ENCODE measurements around the gene EXOC6B. TPM values are rescaled to one million over a fixed set of nuclear protein-coding genes. Genes with fewer than 3 reads are reported as not detected.

EXOC6B gene
- total RNA-seq, 2 experiments from 2014 or later, result 16.9 to 17.5 TPM

DNA sequence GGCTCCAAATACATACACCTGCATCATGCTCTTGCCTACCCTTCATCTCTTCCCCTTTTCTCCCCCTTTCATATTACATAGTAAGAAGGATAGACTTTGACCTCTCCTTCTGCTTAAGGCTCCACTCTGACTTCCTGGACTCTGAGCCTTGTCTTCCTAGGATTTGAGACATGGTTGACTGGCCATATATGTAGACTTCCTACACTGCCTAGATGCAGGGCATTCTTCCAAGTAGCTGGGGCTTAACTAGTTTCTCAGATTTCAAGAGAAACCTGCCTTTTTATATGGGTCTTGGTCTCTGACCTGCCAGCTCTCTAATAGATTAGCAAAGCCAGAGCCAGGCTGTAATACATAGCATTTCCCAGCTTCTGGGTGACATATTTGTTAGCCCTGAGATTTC, 642.8 kb downstream of the EXOC6B start:
- ATAC-seq (ENCODE audit: poor library complexity), result no peak
- ChIA-PET CTCF (no interaction called here), POLR2A (no interaction called here)
- H3K9me3 Mint-ChIP-seq, result no peaks in the 10 kb centered on the region
- Histone ChIP-seq H3K4me3 (ENCODE audit: low read length) (no peak overlapping the region), H3K27ac (ENCODE audit: low read depth in 1 of 2, low read length in 2 of 2) (no peak overlapping the region), H3K4me1 (ENCODE audit: insufficient read depth, low read length) (no peaks in the 10 kb centered on the region), H3K36me3 (ENCODE audit: insufficient read depth, low read length) (peaks cover 11% of the 10 kb centered on the region), H3K9me3 (ENCODE audit: control insufficient read depth in 1 of 2, insufficient read depth in 1 of 2, low read length in 2 of 2) (peaks cover 0 to 13% of the 10 kb centered on the region in 2 experiments), H3K27me3 (ENCODE audit: control insufficient read depth in 1 of 2, insufficient read depth in 2 of 2, low read length in 2 of 2) (no peaks in the 10 kb centered on the region)
- no peak for DNase-seq
- no peak overlapping the region for H3K27ac Mint-ChIP-seq
- no peak overlapping the region for H3K4me3 Mint-ChIP-seq
- H3K4me1 Mint-ChIP-seq (ENCODE audit: low read depth), result no peaks in the 10 kb centered on the region
- intact Hi-C loops (cut with DNase I, micrococcal nuclease), result no loop called here
- H3K27me3 Mint-ChIP-seq, result no peaks in the 10 kb centered on the region
- TF ChIP-seq, protein P1, sequence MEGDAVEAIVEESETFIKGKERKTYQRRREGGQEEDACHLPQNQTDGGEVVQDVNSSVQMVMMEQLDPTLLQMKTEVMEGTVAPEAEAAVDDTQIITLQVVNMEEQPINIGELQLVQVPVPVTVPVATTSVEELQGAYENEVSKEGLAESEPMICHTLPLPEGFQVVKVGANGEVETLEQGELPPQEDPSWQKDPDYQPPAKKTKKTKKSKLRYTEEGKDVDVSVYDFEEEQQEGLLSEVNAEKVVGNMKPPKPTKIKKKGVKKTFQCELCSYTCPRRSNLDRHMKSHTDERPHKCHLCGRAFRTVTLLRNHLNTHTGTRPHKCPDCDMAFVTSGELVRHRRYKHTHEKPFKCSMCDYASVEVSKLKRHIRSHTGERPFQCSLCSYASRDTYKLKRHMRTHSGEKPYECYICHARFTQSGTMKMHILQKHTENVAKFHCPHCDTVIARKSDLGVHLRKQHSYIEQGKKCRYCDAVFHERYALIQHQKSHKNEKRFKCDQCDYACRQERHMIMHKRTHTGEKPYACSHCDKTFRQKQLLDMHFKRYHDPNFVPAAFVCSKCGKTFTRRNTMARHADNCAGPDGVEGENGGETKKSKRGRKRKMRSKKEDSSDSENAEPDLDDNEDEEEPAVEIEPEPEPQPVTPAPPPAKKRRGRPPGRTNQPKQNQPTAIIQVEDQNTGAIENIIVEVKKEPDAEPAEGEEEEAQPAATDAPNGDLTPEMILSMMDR (IDR thresholded peaks at IDR 0.05), result no peak
- peaks cover 36% of the 10 kb centered on the region for H3K36me3 Mint-ChIP-seq (ENCODE audit: low read depth)

DNA sequence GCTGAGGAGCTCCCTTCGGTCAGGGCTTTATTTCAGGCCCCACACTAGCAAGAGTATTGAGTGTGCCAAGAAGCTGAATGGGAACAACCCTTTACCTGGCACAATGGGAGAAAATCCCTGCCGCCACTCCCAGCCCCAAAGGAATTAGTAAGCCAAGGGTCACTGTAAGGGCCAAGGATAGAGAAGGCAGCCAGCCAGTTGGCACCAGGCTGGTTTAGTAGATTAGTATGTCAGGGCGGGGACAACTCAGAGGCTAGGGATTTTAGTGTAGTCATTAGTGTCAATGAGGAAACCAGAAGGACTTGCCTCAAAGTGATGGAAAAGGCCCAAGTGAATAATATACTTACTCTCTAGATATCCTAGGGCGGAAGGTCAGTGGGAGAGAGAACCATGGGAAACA, 643.3 kb downstream of the EXOC6B start:
- peaks cover 13% of the 10 kb centered on the region for H3K36me3 ChIP-seq (ENCODE audit: insufficient read depth, low read length)
- H3K27ac Mint-ChIP-seq, result no peak overlapping the region
- peaks cover 39% of the 10 kb centered on the region for H3K36me3 Mint-ChIP-seq (ENCODE audit: low read depth)
- H3K4me1 ChIP-seq (ENCODE audit: insufficient read depth, low read length), result no peaks in the 10 kb centered on the region
- DNase-seq (no peak), ATAC-seq (ENCODE audit: poor library complexity) (no peak)
- no peak overlapping the region for H3K27ac ChIP-seq (ENCODE audit: low read depth in 1 of 2, low read length in 2 of 2)
- ChIA-PET POLR2A (no interaction called here), CTCF (no interaction called here)
- no peaks in the 10 kb centered on the region for H3K9me3 Mint-ChIP-seq
- no peaks in the 10 kb centered on the region for H3K4me1 Mint-ChIP-seq (ENCODE audit: low read depth)
- intact Hi-C loops (cut with DNase I, micrococcal nuclease), result no loop called here
- H3K4me3 ChIP-seq (ENCODE audit: low read length), result no peak overlapping the region
- H3K27me3 Mint-ChIP-seq, result no peaks in the 10 kb centered on the region
- H3K9me3 ChIP-seq (ENCODE audit: control insufficient read depth in 1 of 2, insufficient read depth in 1 of 2, low read length in 2 of 2), result peaks cover 0 to 9% of the 10 kb centered on the region in 2 experiments
- no peak overlapping the region for H3K4me3 Mint-ChIP-seq
- no peaks in the 10 kb centered on the region for H3K27me3 ChIP-seq (ENCODE audit: control insufficient read depth in 1 of 2, insufficient read depth in 2 of 2, low read length in 2 of 2)
- TF ChIP-seq, protein P1 (IDR thresholded peaks at IDR 0.05), result no peak

DNA sequence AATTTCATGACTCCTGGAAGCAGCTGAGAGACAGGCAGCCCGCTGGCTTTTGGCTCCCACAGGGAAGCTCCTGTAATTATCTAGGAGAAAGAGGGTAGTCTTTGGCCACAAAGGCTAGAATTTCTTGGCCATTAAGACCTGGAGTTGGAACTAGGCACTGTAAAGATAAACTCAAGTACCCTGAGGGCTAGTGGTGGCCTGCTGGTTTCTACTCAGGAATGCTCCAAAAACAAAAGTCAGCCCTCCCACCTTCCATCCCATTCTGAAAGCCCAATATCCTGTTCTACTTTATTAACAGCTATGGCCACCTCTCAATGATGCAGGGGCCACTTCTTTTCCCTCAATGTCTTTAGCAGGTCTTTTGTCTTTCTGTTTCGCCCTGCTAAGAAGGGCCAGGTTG, 644.2 kb downstream of the EXOC6B start:
- peaks cover 49% of the 10 kb centered on the region for H3K36me3 Mint-ChIP-seq (ENCODE audit: low read depth)
- Histone ChIP-seq H3K9me3 (ENCODE audit: control insufficient read depth in 1 of 2, insufficient read depth in 1 of 2, low read length in 2 of 2) (no peaks in the 10 kb centered on the region), H3K36me3 (ENCODE audit: insufficient read depth, low read length) (peaks cover 13% of the 10 kb centered on the region), H3K27me3 (ENCODE audit: control insufficient read depth in 1 of 2, insufficient read depth in 2 of 2, low read length in 2 of 2) (no peaks in the 10 kb centered on the region), H3K4me3 (ENCODE audit: low read length) (no peak overlapping the region), H3K4me1 (ENCODE audit: insufficient read depth, low read length) (no peaks in the 10 kb centered on the region), H3K27ac (ENCODE audit: low read depth in 1 of 2, low read length in 2 of 2) (no peak overlapping the region)
- H3K27me3 Mint-ChIP-seq, result no peaks in the 10 kb centered on the region
- CTCF ChIA-PET, result no interaction called here
- DNase-seq (no peak), ATAC-seq (ENCODE audit: poor library complexity) (no peak)
- TF ChIP-seq, protein P1 (IDR thresholded peaks at IDR 0.05), result no peak
- no peak overlapping the region for H3K27ac Mint-ChIP-seq
- intact Hi-C loops (cut with DNase I, micrococcal nuclease), result no loop called here
- POLR2A ChIA-PET, result no interaction called here
- H3K9me3 Mint-ChIP-seq, result no peaks in the 10 kb centered on the region
- no peaks in the 10 kb centered on the region for H3K4me1 Mint-ChIP-seq (ENCODE audit: low read depth)
- H3K4me3 Mint-ChIP-seq, result no peak overlapping the region
